ENCODE measurements around the gene SLC6A6. TPM values are rescaled to one million over a fixed set of nuclear protein-coding genes. Genes with fewer than 3 reads are reported as not detected.

The SLC6A6 gene
- total and polyA plus RNA-seq, 2 experiments from 2014 or later, result 30.7 to 58.9 TPM

DNA sequence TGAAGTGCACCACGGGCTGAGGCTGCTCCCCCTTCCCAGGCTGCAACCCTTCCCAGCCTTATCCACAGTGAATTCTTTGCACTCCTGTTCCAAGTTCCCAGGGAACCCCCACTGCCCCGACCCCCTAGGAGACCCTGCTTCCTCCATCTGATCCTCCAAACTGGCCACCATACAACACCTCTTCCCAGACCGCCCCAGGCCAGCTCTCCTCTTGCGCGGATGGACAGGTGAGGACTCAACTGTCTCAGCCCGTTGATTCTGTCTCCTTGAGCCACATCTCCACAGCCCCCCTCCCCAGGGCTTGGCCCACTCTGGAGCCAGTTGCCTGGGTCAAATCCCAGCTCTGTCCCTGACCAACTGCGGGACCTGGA lies 116.0 kb downstream of the SLC6A6 start:
- DNase-seq (ENCODE audit: low spot score), result no peak
- H3K27ac ChIP-seq, result no peak overlapping the region
- H3K9me2 ChIP-seq (replicated peaks; ENCODE audit: insufficient read depth), result no peaks in the 10 kb centered on the region
- no peak overlapping the region for H2AFZ ChIP-seq
- no peaks in the 10 kb centered on the region for H3K9me3 ChIP-seq (ENCODE audit: low read depth)
- no peaks in the 10 kb centered on the region for H3K4me1 ChIP-seq (ENCODE audit: insufficient read depth)
- no peaks in the 10 kb centered on the region for H3K79me2 ChIP-seq
- TF ChIP-seq, protein P1, sequence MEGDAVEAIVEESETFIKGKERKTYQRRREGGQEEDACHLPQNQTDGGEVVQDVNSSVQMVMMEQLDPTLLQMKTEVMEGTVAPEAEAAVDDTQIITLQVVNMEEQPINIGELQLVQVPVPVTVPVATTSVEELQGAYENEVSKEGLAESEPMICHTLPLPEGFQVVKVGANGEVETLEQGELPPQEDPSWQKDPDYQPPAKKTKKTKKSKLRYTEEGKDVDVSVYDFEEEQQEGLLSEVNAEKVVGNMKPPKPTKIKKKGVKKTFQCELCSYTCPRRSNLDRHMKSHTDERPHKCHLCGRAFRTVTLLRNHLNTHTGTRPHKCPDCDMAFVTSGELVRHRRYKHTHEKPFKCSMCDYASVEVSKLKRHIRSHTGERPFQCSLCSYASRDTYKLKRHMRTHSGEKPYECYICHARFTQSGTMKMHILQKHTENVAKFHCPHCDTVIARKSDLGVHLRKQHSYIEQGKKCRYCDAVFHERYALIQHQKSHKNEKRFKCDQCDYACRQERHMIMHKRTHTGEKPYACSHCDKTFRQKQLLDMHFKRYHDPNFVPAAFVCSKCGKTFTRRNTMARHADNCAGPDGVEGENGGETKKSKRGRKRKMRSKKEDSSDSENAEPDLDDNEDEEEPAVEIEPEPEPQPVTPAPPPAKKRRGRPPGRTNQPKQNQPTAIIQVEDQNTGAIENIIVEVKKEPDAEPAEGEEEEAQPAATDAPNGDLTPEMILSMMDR (IDR thresholded peaks at IDR 0.05; ENCODE audit: poor library complexity), result no peak
- TF ChIP-seq EZH2phosphoT487 (IDR thresholded peaks at IDR 0.05; ENCODE audit: low read depth, severe bottlenecking, unreplicated experiment) (no peak), EZH2 (IDR thresholded peaks at IDR 0.05; ENCODE audit: borderline replicate concordance) (no peak)
- no peaks in the 10 kb centered on the region for H3K36me3 ChIP-seq (replicated peaks; ENCODE audit: insufficient read depth, low read depth)
- WGBS (ENCODE audit: low lambda C conversion rate, missing lambda C conversion rate), result 86% methylated on average over 7 of the region's 7 CpGs
- H3K27me3 ChIP-seq, result no peaks in the 10 kb centered on the region
- H3K4me3 ChIP-seq, result no peak overlapping the region
- H3K4me2 ChIP-seq, result no peak overlapping the region
- no peaks in the 10 kb centered on the region for H4K20me1 ChIP-seq (ENCODE audit: insufficient read depth, poor library complexity, severe bottlenecking)

DNA sequence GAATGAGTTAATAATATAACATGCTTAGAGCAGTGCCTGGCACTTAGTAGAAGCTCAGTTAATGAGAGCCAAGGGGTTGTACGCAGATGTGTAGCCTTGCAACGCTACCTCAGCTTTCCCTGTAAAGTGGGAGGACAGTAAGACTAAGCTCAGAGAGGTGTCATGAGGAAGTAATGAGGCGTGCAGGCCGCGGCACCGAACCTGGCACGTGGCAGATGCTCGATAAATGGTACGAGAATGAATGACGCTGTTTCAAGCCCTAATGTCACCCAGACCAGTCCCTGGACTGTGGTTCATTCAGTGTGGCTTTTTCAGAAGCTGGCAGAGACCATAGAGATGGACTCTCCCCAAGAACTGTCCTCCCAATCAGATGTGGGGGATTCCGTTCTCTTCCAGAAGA lies 116.5 kb downstream of the SLC6A6 start:
- DNase-seq (ENCODE audit: low spot score), result no peak
- H3K9me3 ChIP-seq (ENCODE audit: low read depth), result no peaks in the 10 kb centered on the region
- no peak overlapping the region for H3K4me3 ChIP-seq
- 95% methylated on average over 11 of the region's 11 CpGs for WGBS (ENCODE audit: low lambda C conversion rate, missing lambda C conversion rate)
- H3K4me1 ChIP-seq (ENCODE audit: insufficient read depth), result no peaks in the 10 kb centered on the region
- H4K20me1 ChIP-seq (ENCODE audit: insufficient read depth, poor library complexity, severe bottlenecking), result no peaks in the 10 kb centered on the region
- no peak overlapping the region for H3K27ac ChIP-seq
- no peaks in the 10 kb centered on the region for H3K36me3 ChIP-seq (replicated peaks; ENCODE audit: insufficient read depth, low read depth)
- no peak for TF ChIP-seq EZH2 (IDR thresholded peaks at IDR 0.05; ENCODE audit: borderline replicate concordance)
- TF ChIP-seq, protein P1 (IDR thresholded peaks at IDR 0.05; ENCODE audit: poor library complexity), result no peak
- no peak for TF ChIP-seq EZH2phosphoT487 (IDR thresholded peaks at IDR 0.05; ENCODE audit: low read depth, severe bottlenecking, unreplicated experiment)
- H3K79me2 ChIP-seq, result no peaks in the 10 kb centered on the region
- H3K9me2 ChIP-seq (replicated peaks; ENCODE audit: insufficient read depth), result no peaks in the 10 kb centered on the region
- no peaks in the 10 kb centered on the region for H3K27me3 ChIP-seq
- no peak overlapping the region for H3K4me2 ChIP-seq
- no peak overlapping the region for H2AFZ ChIP-seq

DNA sequence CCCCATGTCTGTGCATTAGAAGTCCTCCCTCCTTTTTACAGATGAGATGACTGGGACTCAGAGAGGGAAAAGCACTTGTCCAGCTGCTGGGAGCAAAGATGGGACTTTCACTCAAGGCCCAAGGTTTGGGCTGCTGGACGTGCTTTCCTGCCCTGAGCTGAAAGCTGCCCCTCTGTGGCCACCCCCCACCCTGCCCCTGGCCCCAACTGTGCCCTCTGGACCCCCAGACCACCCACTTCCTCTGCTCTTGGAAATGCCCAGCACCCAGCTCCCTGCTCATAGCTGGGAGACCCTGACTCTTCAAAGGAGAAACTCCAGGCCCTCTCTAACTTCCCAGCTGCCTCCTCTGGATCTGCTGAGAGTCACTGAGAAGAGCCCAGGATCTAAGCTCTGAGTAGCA lies 117.0 kb downstream of the SLC6A6 start:
- no peaks in the 10 kb centered on the region for H3K36me3 ChIP-seq (replicated peaks; ENCODE audit: insufficient read depth, low read depth)
- no peaks in the 10 kb centered on the region for H3K9me2 ChIP-seq (replicated peaks; ENCODE audit: insufficient read depth)
- no peaks in the 10 kb centered on the region for H4K20me1 ChIP-seq (ENCODE audit: insufficient read depth, poor library complexity, severe bottlenecking)
- H3K4me3 ChIP-seq, result no peak overlapping the region
- 80% methylated on average over 1 of the region's 1 CpG for WGBS (ENCODE audit: low lambda C conversion rate, missing lambda C conversion rate)
- H3K27ac ChIP-seq, result no peak overlapping the region
- no peaks in the 10 kb centered on the region for H3K27me3 ChIP-seq
- no peaks in the 10 kb centered on the region for H3K79me2 ChIP-seq
- no peaks in the 10 kb centered on the region for H3K4me1 ChIP-seq (ENCODE audit: insufficient read depth)
- no peak overlapping the region for H3K4me2 ChIP-seq
- H3K9me3 ChIP-seq (ENCODE audit: low read depth), result no peaks in the 10 kb centered on the region
- no peak overlapping the region for H2AFZ ChIP-seq
- no peak for TF ChIP-seq EZH2 (IDR thresholded peaks at IDR 0.05; ENCODE audit: borderline replicate concordance)
- TF ChIP-seq EZH2phosphoT487 (IDR thresholded peaks at IDR 0.05; ENCODE audit: low read depth, severe bottlenecking, unreplicated experiment), result no peak
- DNase-seq (ENCODE audit: low spot score), result no peak

DNA sequence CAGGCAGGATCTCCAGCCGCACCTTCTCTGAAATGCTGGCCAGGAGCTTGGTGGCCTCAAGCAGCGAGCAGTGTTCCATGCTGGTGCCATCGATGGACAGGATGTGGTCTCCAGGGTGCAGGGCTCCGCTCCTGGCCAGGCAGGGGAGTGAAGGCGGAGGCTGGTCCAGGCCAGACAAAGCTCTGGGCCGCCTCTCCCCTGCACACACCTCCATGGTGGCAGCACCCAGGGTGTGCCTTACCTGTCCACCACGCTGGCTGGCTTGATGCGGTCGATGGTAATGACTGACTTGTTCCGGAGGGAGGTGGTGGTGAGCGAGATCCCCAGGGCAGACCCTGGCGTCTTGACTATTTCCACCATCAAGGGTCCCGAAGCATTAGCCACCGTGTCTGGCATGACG lies 117.7 kb downstream of the SLC6A6 start:
- DNase-seq (ENCODE audit: low spot score), result no peak
- Histone ChIP-seq H3K27ac (no peak overlapping the region), H2AFZ (no peak overlapping the region), H3K4me2 (no peak overlapping the region), H4K20me1 (ENCODE audit: insufficient read depth, poor library complexity, severe bottlenecking) (no peaks in the 10 kb centered on the region), H3K27me3 (no peaks in the 10 kb centered on the region), H3K79me2 (no peaks in the 10 kb centered on the region), H3K4me1 (ENCODE audit: insufficient read depth) (no peaks in the 10 kb centered on the region), H3K36me3 (replicated peaks; ENCODE audit: insufficient read depth, low read depth) (no peaks in the 10 kb centered on the region), H3K4me3 (no peak overlapping the region), H3K9me3 (ENCODE audit: low read depth) (no peaks in the 10 kb centered on the region), H3K9me2 (replicated peaks; ENCODE audit: insufficient read depth) (no peaks in the 10 kb centered on the region)
- TF ChIP-seq EZH2 (IDR thresholded peaks at IDR 0.05; ENCODE audit: borderline replicate concordance) (no peak), EZH2phosphoT487 (IDR thresholded peaks at IDR 0.05; ENCODE audit: low read depth, severe bottlenecking, unreplicated experiment) (no peak)
- TF ChIP-seq, protein P1 (IDR thresholded peaks at IDR 0.05; ENCODE audit: poor library complexity), result no peak
- WGBS (ENCODE audit: low lambda C conversion rate, missing lambda C conversion rate), result 78% methylated on average over 15 of the region's 15 CpGs

All from hepatocyte (in vitro differentiated cells).